ENCODE results near the gene LIN7C. TPM values are rescaled to one million over a fixed set of nuclear protein-coding genes. Genes with fewer than 3 reads are reported as not detected.
A peak's percentile ranks its signal among the peaks of the same experiment; 100 is the strongest.
"Not testable (repeated sequence)": the region's sequence is repeated elsewhere in the genome, so short reads cannot be mapped to it uniquely, and the experiment has no call there.

LIN7C gene
- total and polyA plus RNA-seq, 4 donors, result 5.5 to 55.9 (median 16.7) TPM

GRCh38 chr11:27453701-27454100, 52.9 kb downstream of the LIN7C start:
- peaks cover 0 to 7% (median 0%) of the 10 kb centered on the region in 3 donors for H3K27me3 ChIP-seq (ENCODE audit: control insufficient read depth in 3 of 3, insufficient read depth in 3 of 3, low read length in 2 of 3)
- 82 to 85% methylated on average over 1 of the region's 1 CpG for WGBS, 2 donors
- ATAC-seq (ENCODE audit: insufficient read depth, low FRiP score) (no peak), DNase-seq (no peak)
- no peak overlapping the region for H3K27ac ChIP-seq (ENCODE audit: low read depth in 1 of 2, low read length in 1 of 2)
- TF ChIP-seq CTCF (IDR thresholded peaks at IDR 0.05; ENCODE audit: control extremely low read depth, extremely low read depth), result no peak
- no peaks in the 10 kb centered on the region for H3K36me3 ChIP-seq (ENCODE audit: control insufficient read depth in 4 of 4, insufficient read depth in 4 of 4, low read length in 4 of 4)
- peaks cover 0 to 19% (median 0%) of the 10 kb centered on the region in 5 donors for H3K4me1 ChIP-seq (ENCODE audit: control insufficient read depth in 5 of 5, insufficient read depth in 5 of 5, low read length in 5 of 5)
- no peaks in the 10 kb centered on the region for H3K9me3 ChIP-seq (ENCODE audit: control insufficient read depth in 4 of 4, insufficient read depth in 3 of 4, low read length in 3 of 4)
- H3K4me3 ChIP-seq, result no peak overlapping the region
- no peak overlapping the region for H3K9ac ChIP-seq (ENCODE audit: insufficient read depth in 1 of 2, low read length in 2 of 2)

- no peaks in the 10 kb centered on the region for H3K9me3 ChIP-seq (ENCODE audit: control insufficient read depth in 4 of 4, insufficient read depth in 3 of 4, low read length in 3 of 4)
- no peak for ATAC-seq (ENCODE audit: insufficient read depth, low FRiP score)
- H3K27ac ChIP-seq (ENCODE audit: low read depth in 1 of 2, low read length in 1 of 2), result no peak overlapping the region
- TF ChIP-seq CTCF (IDR thresholded peaks at IDR 0.05; ENCODE audit: control extremely low read depth, extremely low read depth), result no peak
- no peaks in the 10 kb centered on the region for H3K36me3 ChIP-seq (ENCODE audit: control insufficient read depth in 4 of 4, insufficient read depth in 4 of 4, low read length in 4 of 4)
- H3K27me3 ChIP-seq (ENCODE audit: control insufficient read depth in 3 of 3, insufficient read depth in 3 of 3, low read length in 2 of 3), result peaks cover 0 to 7% (median 0%) of the 10 kb centered on the region in 3 donors
- 82 to 89% methylated on average over 3 of the region's 3 CpGs for WGBS, 2 donors
- peaks cover 0 to 19% (median 0%) of the 10 kb centered on the region in 5 donors for H3K4me1 ChIP-seq (ENCODE audit: control insufficient read depth in 5 of 5, insufficient read depth in 5 of 5, low read length in 5 of 5)
- no peak overlapping the region for H3K9ac ChIP-seq (ENCODE audit: insufficient read depth in 1 of 2, low read length in 2 of 2)
- no peak overlapping the region for H3K4me3 ChIP-seq
- no peak for DNase-seq
These were observed 54.4 kb downstream of the LIN7C start for GRCh38 chr11:27452147-27452546.

- ATAC-seq (ENCODE audit: insufficient read depth, low FRiP score) (peak; percentile 77), DNase-seq (peak in 1 of 3 donors; percentile 23)
- Histone ChIP-seq H3K9ac (ENCODE audit: insufficient read depth in 1 of 2, low read length in 2 of 2) (no peak overlapping the region), H3K4me3 (no peak overlapping the region), H3K36me3 (ENCODE audit: control insufficient read depth in 4 of 4, insufficient read depth in 4 of 4, low read length in 4 of 4) (no peaks in the 10 kb centered on the region), H3K27ac (ENCODE audit: low read depth in 1 of 2, low read length in 1 of 2) (no peak overlapping the region), H3K27me3 (ENCODE audit: control insufficient read depth in 3 of 3, insufficient read depth in 3 of 3, low read length in 2 of 3) (peaks cover 0 to 7% (median 0%) of the 10 kb centered on the region in 3 donors), H3K9me3 (ENCODE audit: control insufficient read depth in 4 of 4, insufficient read depth in 3 of 4, low read length in 3 of 4) (no peaks in the 10 kb centered on the region), H3K4me1 (ENCODE audit: control insufficient read depth in 5 of 5, insufficient read depth in 5 of 5, low read length in 5 of 5) (peaks cover 0 to 17% (median 0%) of the 10 kb centered on the region in 5 donors)
- WGBS, 2 donors, result 96 to 100% methylated on average over 1 of the region's 1 CpG
- TF ChIP-seq CTCF (IDR thresholded peaks at IDR 0.05; ENCODE audit: control extremely low read depth, extremely low read depth), result no peak
These were observed 55.2 kb downstream of the LIN7C start for GRCh38 chr11:27451244-27451965.

- H3K9me3 ChIP-seq (ENCODE audit: control insufficient read depth in 4 of 4, insufficient read depth in 3 of 4, low read length in 3 of 4); H3K9ac ChIP-seq (ENCODE audit: insufficient read depth in 1 of 2, low read length in 2 of 2); H3K4me1 ChIP-seq (ENCODE audit: control insufficient read depth in 5 of 5, insufficient read depth in 5 of 5, low read length in 5 of 5); H3K4me3 ChIP-seq; ATAC-seq (ENCODE audit: insufficient read depth, low FRiP score); DNase-seq; H3K36me3 ChIP-seq (ENCODE audit: control insufficient read depth in 4 of 4, insufficient read depth in 4 of 4, low read length in 4 of 4); H3K27ac ChIP-seq (ENCODE audit: low read depth in 1 of 2, low read length in 1 of 2): not testable (repeated sequence)
- H3K27me3 ChIP-seq (ENCODE audit: control insufficient read depth in 3 of 3, insufficient read depth in 3 of 3, low read length in 2 of 3), result peaks cover 0 to 18% (median 0%) of the 10 kb centered on the region in 3 donors
- 96% methylated on average over 5 of the region's 5 CpGs for WGBS, 2 donors
These were observed 58.4 kb downstream of the LIN7C start for GRCh38 chr11:27448184-27448540.

All from lung (tissue), 12 donors.